Neural progenitor cell (in vitro differentiated cells): ENCODE measurements around the gene KMT5C.

Source experiments
- EZH2 ChIP-seq: fragments of 200-600 bp; sonication (generic); IDR thresholded peaks from 2 replicates; pipeline ENCODE4 v1.6.1; 2017; ENCODE audit warnings: antibody characterized with exemption, mild to moderate bottlenecking, moderate library complexity
- TF ChIP-seq, protein P1 (sequence below): fragments of 200-600 bp; sonication (generic); IDR thresholded peaks from 2 replicates; pipeline ENCODE4 v1.5.1; 2017; ENCODE audit warnings: antibody characterized with exemption, mild to moderate bottlenecking

GRCh38 chr19:55386493-55386971 is 46.9 kb downstream of the KMT5C start:
- TF ChIP-seq, protein P1, sequence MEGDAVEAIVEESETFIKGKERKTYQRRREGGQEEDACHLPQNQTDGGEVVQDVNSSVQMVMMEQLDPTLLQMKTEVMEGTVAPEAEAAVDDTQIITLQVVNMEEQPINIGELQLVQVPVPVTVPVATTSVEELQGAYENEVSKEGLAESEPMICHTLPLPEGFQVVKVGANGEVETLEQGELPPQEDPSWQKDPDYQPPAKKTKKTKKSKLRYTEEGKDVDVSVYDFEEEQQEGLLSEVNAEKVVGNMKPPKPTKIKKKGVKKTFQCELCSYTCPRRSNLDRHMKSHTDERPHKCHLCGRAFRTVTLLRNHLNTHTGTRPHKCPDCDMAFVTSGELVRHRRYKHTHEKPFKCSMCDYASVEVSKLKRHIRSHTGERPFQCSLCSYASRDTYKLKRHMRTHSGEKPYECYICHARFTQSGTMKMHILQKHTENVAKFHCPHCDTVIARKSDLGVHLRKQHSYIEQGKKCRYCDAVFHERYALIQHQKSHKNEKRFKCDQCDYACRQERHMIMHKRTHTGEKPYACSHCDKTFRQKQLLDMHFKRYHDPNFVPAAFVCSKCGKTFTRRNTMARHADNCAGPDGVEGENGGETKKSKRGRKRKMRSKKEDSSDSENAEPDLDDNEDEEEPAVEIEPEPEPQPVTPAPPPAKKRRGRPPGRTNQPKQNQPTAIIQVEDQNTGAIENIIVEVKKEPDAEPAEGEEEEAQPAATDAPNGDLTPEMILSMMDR = no peak
- no peak for TF ChIP-seq EZH2
